HG03108 (cell line): ENCODE results near the gene NECTIN2.
"Not testable (repeated sequence)": the region's sequence is repeated elsewhere in the genome, so short reads cannot be mapped to it uniquely, and the experiment has no call there.

Experiments
- ATAC-seq: cut with Tn5 transposase; IDR thresholded peaks from one replicate; pipeline ENCODE4 v1.9.1; 2021; ENCODE audit warnings: moderate library complexity; ENCODE audit not compliant: unreplicated experiment

Gene NECTIN2

DNA sequence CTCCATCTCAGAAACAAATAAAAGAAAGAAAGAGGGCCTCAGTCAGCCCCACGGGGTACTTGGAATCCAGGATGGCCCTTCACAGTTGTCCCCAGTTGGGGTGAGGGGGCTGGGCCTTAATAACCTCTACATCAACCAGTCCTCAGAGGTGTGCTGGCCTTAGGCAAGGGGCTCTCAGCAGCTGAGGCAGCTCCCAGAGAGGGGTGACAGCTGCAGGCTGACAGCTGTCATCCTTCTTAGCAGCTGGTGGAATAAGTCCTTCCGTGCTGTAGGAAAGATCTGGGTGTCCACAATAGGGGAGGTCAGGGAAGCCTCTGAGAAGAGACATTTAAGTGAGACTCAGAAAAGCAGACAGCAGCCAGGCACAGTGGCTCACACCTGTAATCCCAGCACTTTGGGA lies 29.8 kb upstream of the NECTIN2 start:
- ATAC-seq: no peak

DNA sequence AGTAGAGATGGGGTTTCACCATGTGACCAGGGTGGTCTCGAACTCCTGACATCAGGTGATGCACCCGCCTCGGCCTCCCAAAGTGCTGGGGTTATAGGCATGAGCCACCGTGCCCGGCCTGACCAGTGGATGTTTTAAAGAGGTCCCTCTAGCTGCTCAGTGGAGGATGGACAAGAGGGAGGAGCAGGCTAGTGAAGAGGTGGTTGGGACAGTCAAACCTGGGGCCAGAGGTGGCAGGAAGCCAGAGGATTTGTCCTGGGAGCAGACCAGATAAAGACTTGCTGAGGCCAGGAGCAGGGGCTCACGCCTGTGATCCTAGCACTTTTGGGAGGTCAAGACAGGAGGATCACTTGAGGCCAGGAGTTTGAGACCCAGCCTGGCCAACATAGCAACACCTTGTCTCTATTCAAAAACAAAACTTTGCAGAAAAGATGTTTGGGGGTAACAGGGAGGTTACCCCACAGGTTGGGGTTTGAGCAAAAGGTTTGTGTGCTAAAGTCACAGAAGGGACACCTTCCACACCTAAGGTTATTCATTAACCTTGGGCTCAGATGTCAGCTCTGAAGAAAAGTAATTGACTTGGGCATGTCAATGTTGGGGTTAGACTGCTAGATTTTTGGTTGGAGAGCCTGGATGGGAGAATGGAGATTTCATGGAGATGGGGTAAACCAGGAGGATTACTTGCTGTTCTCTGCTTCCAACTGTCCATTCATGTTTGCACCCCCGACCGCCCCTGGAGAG lies 28.2 kb upstream of the NECTIN2 start:
- no peak for ATAC-seq

DNA sequence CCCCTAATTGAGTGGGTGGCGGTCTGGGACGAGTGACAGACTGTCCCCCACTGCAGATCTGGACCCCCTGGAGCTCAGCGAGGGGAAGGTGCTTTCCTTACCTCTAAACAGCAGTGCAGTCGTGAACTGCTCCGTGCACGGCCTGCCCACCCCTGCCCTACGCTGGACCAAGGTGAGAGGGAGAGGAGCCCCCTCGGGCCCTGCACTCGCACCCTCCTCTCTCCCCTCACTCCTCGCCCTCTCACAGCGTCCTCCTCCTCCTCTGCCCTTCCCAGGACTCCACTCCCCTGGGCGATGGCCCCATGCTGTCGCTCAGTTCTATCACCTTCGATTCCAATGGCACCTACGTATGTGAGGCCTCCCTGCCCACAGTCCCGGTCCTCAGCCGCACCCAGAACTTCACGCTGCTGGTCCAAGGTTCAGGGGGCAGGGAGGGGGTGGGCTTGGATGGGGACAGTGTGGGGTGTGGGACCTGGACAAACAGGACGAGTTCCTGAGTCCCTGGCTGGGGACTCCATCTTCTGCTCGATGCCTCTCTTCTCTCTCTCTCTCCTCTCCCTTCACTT lies 27.5 kb upstream of the NECTIN2 start:
- no peak for ATAC-seq

DNA sequence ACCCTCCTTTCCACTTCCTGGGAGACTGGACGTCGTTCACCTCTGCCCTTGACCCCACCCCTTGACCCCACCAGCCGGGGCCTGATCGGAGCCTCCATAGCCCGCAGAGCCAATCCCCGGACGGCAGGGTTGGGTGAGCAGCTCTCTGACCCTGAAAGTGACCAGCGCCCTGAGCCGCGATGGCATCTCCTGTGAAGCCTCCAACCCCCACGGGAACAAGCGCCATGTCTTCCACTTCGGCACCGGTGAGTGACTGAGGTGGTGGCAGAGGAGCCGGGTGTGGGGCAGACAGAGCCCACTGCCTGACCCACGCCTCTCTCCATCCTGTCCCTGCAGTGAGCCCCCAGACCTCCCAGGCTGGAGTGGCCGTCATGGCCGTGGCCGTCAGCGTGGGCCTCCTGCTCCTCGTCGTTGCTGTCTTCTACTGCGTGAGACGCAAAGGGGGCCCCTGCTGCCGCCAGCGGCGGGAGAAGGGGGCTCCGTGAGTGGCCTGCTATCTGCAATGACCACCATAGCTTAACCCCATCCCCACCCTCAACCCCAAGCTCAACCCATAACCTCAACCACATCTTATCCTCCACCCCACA lies 26.8 kb upstream of the NECTIN2 start:
- ATAC-seq: no peak

DNA sequence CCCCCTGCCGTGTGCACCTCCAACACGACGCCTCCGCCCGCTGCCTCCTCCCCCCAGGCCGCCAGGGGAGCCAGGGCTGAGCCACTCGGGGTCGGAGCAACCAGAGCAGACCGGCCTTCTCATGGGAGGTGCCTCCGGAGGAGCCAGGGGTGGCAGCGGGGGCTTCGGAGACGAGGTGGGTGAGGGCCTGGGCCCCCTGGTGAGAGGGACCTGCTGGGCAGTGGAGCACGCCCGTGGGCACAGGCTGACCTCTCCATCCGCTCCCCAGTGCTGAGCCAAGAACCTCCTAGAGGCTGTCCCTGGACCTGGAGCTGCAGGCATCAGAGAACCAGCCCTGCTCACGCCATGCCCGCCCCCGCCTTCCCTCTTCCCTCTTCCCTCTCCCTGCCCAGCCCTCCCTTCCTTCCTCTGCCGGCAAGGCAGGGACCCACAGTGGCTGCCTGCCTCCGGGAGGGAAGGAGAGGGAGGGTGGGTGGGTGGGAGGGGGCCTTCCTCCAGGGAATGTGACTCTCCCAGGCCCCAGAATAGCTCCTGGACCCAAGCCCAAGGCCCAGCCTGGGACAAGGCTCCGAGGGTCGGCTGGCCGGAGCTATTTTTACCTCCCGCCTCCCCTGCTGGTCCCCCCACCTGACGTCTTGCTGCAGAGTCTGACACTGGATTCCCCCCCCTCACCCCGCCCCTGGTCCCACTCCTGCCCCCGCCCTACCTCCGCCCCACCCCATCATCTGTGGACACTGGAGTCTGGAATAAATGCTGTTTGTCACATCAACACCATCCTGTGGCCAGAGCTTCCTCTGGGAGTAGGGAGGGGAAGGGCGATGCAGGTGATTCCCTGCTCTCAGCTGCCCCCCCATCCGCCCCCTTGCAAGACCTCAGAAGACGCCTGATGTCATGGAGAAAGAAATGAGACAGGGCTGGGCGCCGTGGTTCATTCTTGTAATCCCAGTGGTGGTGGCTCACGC lies 25.2 kb upstream of the NECTIN2 start:
- ATAC-seq: no peak

DNA sequence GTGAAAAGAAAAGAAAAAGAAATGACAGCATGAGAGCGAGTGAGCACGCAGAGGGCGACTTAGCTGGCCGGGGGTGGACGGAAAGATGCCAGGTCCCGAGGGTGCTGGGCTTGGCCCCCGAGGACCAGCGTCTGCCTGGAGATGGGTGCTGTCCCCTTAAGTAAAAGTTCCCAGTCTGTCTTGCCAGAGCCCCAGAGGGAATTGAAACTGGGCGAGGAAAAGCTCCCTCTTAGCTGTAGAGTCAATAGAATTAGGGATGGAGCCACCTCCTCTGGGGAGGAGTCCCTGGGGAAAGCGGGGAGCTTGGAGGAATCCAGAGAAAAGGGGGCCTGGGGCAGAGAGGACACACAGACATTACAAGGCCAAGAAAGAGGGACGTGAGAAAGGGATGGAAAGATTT lies 23.9 kb upstream of the NECTIN2 start:
- ATAC-seq: no peak

DNA sequence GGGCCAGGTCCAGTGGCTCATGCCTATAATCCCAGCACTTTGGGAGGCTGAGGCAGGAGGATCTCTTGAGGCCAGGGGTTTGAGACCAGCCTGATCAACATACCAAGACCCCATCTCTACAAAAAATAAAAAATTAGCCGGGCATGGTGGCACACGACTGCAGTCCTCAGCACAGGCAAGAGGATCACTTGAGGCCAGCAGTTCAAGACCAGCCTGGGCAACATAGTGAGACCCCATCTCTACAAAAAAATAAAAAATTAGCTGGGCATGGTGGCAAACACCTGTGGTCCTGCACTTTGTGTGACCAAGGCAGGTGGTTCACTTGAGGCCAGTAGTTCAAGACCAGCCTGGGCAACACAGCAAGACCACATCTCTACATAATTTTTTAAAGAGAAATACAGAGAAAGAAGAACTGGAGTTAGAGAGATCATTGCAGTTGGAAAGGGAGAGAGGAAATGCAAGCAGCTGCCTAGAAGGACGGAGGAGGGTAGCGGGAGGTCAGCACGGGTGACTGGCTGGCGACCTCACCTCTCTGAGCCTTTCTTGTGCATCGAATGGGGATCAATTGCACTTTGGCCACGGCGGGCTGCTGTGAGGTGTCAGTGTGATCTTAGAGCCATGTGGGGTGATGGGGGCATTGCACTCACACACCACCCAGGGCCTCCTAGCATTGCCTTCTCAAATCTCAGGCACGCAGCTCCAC lies 23.3 kb upstream of the NECTIN2 start:
- ATAC-seq: no peak

DNA sequence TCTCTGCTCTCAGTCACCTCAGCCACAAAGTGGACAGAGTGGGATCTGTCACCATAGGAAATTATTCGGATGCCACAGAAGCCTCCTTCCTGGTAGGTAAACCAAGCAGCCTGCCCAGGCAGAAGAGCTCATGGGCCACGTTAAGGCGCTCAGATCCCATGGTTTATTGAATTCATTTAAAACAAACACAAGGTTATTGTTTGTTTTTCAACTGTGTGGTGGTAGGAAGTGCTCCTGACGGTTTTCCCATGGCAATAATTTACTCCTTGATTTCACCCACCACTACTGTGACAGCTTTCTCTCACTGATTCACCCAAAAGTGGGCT lies 22.8 kb upstream of the NECTIN2 start:
- ATAC-seq: no peak

DNA sequence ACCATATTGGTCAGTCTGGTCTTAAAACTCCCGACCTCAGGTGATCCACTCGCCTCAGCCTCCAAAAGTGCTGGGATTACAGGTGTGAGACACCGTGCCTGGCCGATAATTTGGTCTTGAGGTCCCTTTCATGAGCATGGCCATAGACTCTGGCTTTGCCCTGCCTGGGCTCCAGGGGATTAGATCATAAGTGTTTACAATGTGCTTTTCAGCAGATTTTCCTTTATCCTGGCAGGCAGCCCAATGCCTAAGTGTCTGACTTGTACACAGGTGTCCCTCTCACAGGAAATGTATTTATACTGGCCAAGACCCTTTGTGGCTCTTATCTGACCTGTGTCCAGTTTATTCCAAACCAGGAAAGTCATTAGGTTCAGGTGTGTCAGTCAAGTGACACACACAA lies 21.3 kb upstream of the NECTIN2 start:
- no peak for ATAC-seq

- ATAC-seq: not testable (repeated sequence)
These were observed 13.2 kb upstream of the NECTIN2 start for GRCh38 chr19:44832875-44833274.

GRCh38 chr19:44834399-44834798 lies 11.7 kb upstream of the NECTIN2 start:
- ATAC-seq: not testable (repeated sequence)

DNA sequence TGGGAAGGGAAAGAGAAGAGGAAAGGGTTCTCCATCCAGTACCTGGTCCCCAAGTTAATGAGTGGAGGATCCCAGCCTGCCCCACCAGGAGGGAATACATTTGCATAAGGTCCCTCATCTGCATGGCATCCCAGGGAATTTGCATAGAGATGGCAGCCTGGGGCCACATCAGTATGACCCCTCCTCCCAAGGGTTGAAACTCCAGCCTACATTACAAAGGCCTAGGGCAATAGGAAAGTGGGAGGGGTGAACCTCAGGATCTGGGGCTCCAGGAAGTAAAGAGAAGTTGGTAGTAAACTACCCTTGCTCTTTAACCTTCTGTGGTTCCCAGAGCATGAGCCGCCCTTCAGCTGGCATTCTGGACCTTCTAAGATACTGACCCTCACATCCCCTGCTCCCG lies 6.8 kb upstream of the NECTIN2 start:
- no peak for ATAC-seq

- ATAC-seq: no peak
These were observed 5.3 kb upstream of the NECTIN2 start for GRCh38 chr19:44840811-44841210.

GRCh38 chr19:44841231-44841630 lies 4.9 kb upstream of the NECTIN2 start:
- ATAC-seq: no peak

DNA sequence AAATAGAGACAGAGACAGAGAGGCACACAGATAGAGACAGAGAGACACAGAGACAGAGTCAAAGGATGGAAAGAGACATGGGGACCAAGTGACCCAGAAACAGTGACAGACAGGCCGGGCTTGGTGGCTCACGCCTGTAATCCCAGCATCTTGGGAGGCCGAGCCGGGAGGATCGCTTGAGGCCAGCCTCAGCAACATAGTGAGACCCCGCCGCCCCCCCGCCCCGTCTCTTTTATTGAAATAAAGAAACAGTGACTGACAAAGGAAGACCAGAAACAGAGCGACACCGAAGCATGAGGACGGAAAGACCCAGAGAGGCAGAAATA lies 848 bp upstream of the NECTIN2 start:
- ATAC-seq: no peak

- ATAC-seq: no peak
These were observed 502 bp downstream of the NECTIN2 start for GRCh38 chr19:44846455-44847143.

GRCh38 chr19:44847144-44848035 lies 1.3 kb downstream of the NECTIN2 start:
- ATAC-seq: no peak

DNA sequence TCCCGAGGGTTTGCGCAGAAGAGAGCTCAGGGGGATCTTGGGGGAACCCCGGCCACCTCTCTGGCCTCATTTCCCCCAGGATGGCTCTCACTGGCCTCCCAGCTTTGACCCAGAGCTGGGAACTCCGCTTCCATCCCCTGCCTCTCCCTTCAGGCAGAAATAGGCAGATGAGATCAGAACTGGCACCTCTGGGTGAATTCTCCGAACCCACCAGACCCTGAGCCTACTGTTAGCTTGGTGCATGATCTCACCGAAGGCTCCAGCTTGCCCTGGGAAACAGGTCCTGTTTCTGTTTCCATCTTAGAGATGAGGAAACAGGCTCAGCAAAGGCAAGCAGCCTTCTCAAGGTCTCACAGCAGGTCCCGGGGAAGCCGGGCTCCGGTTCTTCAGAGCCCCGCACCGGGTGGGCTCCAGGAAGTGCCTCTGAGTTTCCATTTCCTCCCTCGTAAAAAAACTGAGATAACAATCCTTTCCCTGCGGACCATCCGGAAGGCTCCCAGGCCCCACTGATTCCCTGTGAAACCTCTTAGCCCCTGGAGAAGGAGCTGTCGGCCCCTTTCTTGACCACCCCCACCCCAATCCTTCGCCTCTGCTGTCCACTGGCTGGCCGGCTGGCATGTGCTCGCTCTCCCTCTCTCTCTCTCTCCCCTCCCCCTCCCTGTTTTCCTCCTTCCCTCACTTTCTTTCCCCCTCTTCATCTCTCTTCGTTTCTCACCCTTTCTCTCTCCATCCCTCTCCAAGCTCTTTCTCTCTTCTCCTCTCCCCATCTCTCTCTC lies 2.1 kb downstream of the NECTIN2 start:
- no peak for ATAC-seq
